Measurements from ENCODE around the gene ITGA6. TPM values are rescaled to one million over a fixed set of nuclear protein-coding genes. Genes with fewer than 3 reads are reported as not detected.

Gene ITGA6
- total RNA-seq, 1 experiment from 2014 or later: 78.3 TPM

- Mint-ChIP-seq H3K27ac (peak overlapping the region in 1 of 3 experiments; percentile 36; a peak in 1 of 7 replicates), H3K4me3 (no peak overlapping the region), H3K36me3 (ENCODE audit: insufficient read depth in 1 of 3, low read depth in 3 of 3) (peaks cover 29 to 81% (median 71%) of the 10 kb centered on the region in 3 experiments; a peak in 6 of 7 replicates), H3K9me3 (no peaks in the 10 kb centered on the region), H3K27me3 (ENCODE audit: low read depth) (no peaks in the 10 kb centered on the region), H3K4me1 (peaks cover 4 to 7% of the 10 kb centered on the region in 2 experiments; a peak in 2 of 4 replicates)
- Histone ChIP-seq H3K9me3 (ENCODE audit: control insufficient read depth, low read depth, low read length) (no peaks in the 10 kb centered on the region), H3K23ac (ENCODE audit: insufficient read length, low read depth, low read length) (no peak overlapping the region), H2BK15ac (ENCODE audit: low read depth, low read length) (no peak overlapping the region), H3K27me3 (ENCODE audit: insufficient read depth, low read length) (no peaks in the 10 kb centered on the region), H3K79me1 (ENCODE audit: insufficient read depth, low read depth, low read length, poor library complexity, severe bottlenecking) (no peaks in the 10 kb centered on the region), H4K5ac (ENCODE audit: insufficient read length, low read depth, low read length) (no peak overlapping the region), H3K4me1 (ENCODE audit: insufficient read depth, low read length) (no peaks in the 10 kb centered on the region), H2AFZ (ENCODE audit: low read length) (no peak overlapping the region), H3K18ac (ENCODE audit: insufficient read length, low read depth, low read length) (no peak overlapping the region), H4K91ac (ENCODE audit: insufficient read length, low read depth, low read length) (no peak overlapping the region), H3K56ac (ENCODE audit: insufficient read length, low read depth, low read length) (no peak overlapping the region), H3K9ac (ENCODE audit: extremely low read depth, insufficient read length, low read length) (no peak overlapping the region), H2BK20ac (ENCODE audit: low read depth, low read length, poor library complexity, severe bottlenecking) (no peak overlapping the region), H2BK120ac (ENCODE audit: low read depth, low read length, poor library complexity, severe bottlenecking) (no peak overlapping the region), H2BK5ac (ENCODE audit: insufficient read length, low read length) (no peak overlapping the region), H3K4me2 (ENCODE audit: insufficient read depth, insufficient read length, low read length) (no peak overlapping the region), H4K8ac (replicated peaks; ENCODE audit: insufficient read length, low read depth, low read length) (no peak overlapping the region), H3K79me2 (ENCODE audit: insufficient read depth, low read length) (no peaks in the 10 kb centered on the region), H3K4ac (ENCODE audit: low read depth, low read length) (no peak overlapping the region), H3K27ac (ENCODE audit: insufficient read length, low read depth, low read length) (no peak overlapping the region), H4K20me1 (ENCODE audit: control insufficient read depth, insufficient read depth, insufficient read length) (no peaks in the 10 kb centered on the region), H2AK5ac (ENCODE audit: insufficient read length, low read length) (no peak overlapping the region), H3K14ac (ENCODE audit: insufficient read depth, low read length) (no peak overlapping the region), H2BK12ac (ENCODE audit: insufficient read length, low read depth, low read length) (no peak overlapping the region), H3T11ph (ENCODE audit: low read length) (no peak overlapping the region), H3K23me2 (ENCODE audit: insufficient read length, low read depth, low read length, poor library complexity, severe bottlenecking) (no peaks in the 10 kb centered on the region)
- no peak for DNase-seq
- TF ChIP-seq CTCF (conservative IDR thresholded peaks at IDR 0.05): no peak
- no CpG with 5 or more reads among the region's 12 CpGs for WGBS (ENCODE audit: extremely low coverage, insufficient read length, low lambda C conversion rate)
These were observed 45.2 kb downstream of the ITGA6 start for GRCh38 chr2:172472446-172473033.

Measured in H9 (cell line).